ENCODE results near the gene ARF3. TPM values are rescaled to one million over a fixed set of nuclear protein-coding genes. Genes with fewer than 3 reads are reported as not detected.

Gene ARF3
- polyA plus RNA-seq, 3 donors = 56.5 to 88.5 (median 58.4) TPM

DNA sequence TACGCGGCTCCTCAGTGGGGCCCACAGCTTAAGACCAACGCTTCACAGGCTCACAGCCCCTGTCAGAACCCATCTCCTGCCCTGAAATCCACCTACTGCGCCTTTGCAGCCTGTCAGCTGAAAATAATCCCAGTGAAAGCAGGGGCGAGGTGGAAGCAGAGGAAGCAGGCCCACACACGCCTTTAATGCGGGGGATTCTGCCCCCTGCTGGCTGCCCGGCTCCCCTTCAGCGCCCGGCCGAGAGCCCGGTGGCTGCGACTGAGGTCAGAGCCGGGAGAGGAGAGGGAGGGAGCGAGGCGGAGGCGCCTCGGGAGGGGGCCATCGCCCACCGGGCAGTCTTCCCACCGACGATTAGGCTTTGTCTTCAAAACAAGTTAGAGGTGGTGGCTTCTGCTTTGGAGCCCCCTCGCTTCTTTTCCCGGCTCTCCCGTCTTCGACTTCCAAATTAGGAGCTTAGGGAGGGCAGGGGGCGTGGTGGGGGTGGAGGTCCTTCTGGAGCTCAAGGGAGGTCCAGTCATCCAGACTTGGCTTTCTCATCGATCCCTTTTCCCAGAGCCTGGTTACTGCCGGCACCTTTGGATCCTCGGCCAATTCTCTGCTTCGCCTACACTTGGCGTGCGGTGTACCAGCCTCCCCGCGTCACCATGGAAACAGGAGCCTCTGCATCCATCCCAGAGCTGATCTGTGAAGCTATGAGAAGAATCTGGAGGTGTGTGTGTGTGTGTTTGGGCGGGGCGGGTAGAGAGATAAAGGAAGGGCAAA lies 66.4 kb downstream of the ARF3 start:
- Mint-ChIP-seq H3K9me3 (peaks cover 0 to 2% (median 0%) of the 10 kb centered on the region in 7 donors), H3K27ac (no peak overlapping the region), H3K4me3 (peak overlapping the region in 1 of 2 donors; percentile 60), H3K27me3 (ENCODE audit: low read depth in 3 of 3) (peaks cover 24 to 40% (median 29%) of the 10 kb centered on the region in 3 donors), H3K4me1 (peaks cover 6% of the 10 kb centered on the region), H3K36me3 (peaks cover 0 to 2% of the 10 kb centered on the region in 2 donors)
- Histone ChIP-seq H4K20me1 (ENCODE audit: insufficient read depth, low read length) (no peaks in the 10 kb centered on the region), H3K36me3 (replicated peaks in 1 of 2; ENCODE audit: control insufficient read depth in 1 of 2, insufficient read depth in 2 of 2, low read length in 2 of 2) (no peaks in the 10 kb centered on the region), H3K79me2 (ENCODE audit: insufficient read depth, low read length) (no peaks in the 10 kb centered on the region), H2AFZ (ENCODE audit: insufficient read depth, low read depth, low read length, poor library complexity, severe bottlenecking) (peak overlapping the region; percentile 59), H3K4me3 (replicated peaks in 1 of 3; ENCODE audit: low read depth in 2 of 3, low read length in 3 of 3) (no peak overlapping the region), H3K4me1 (ENCODE audit: control insufficient read depth in 1 of 2, insufficient read depth in 2 of 2, low read length in 2 of 2) (peaks cover 6 to 7% of the 10 kb centered on the region in 2 donors), H3K9me3 (replicated peaks in 1 of 2; ENCODE audit: control insufficient read depth in 1 of 2, insufficient read depth in 1 of 2, low read length in 2 of 2) (no peaks in the 10 kb centered on the region), H3K27me3 (ENCODE audit: control insufficient read depth in 2 of 2, insufficient read depth in 2 of 2, low read length in 2 of 2) (peaks cover 7 to 20% of the 10 kb centered on the region in 2 donors), H3K27ac (ENCODE audit: low read depth in 1 of 2, low read length in 2 of 2) (no peak overlapping the region), H3K9ac (ENCODE audit: insufficient read depth, low read length, poor library complexity, severe bottlenecking) (no peak overlapping the region), H3K4me2 (replicated peaks; ENCODE audit: extremely low read depth, low read length, poor library complexity, severe bottlenecking) (no peak overlapping the region)
- TF ChIP-seq, protein P1, sequence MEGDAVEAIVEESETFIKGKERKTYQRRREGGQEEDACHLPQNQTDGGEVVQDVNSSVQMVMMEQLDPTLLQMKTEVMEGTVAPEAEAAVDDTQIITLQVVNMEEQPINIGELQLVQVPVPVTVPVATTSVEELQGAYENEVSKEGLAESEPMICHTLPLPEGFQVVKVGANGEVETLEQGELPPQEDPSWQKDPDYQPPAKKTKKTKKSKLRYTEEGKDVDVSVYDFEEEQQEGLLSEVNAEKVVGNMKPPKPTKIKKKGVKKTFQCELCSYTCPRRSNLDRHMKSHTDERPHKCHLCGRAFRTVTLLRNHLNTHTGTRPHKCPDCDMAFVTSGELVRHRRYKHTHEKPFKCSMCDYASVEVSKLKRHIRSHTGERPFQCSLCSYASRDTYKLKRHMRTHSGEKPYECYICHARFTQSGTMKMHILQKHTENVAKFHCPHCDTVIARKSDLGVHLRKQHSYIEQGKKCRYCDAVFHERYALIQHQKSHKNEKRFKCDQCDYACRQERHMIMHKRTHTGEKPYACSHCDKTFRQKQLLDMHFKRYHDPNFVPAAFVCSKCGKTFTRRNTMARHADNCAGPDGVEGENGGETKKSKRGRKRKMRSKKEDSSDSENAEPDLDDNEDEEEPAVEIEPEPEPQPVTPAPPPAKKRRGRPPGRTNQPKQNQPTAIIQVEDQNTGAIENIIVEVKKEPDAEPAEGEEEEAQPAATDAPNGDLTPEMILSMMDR (IDR thresholded peaks at IDR 0.05) = peak; percentile 91
- DNase-seq = peak; percentile 41 to 64 (median 53)
- 12% methylated on average over 21 of the region's 37 CpGs for WGBS (ENCODE audit: insufficient coverage)
- intact Hi-C loops (cut with micrococcal nuclease) = loop anchor here (1.0 to 2.0 kb wide), 2 partner anchors 36 to 38 kb away; no protein-coding TSS in a partner anchor

DNA sequence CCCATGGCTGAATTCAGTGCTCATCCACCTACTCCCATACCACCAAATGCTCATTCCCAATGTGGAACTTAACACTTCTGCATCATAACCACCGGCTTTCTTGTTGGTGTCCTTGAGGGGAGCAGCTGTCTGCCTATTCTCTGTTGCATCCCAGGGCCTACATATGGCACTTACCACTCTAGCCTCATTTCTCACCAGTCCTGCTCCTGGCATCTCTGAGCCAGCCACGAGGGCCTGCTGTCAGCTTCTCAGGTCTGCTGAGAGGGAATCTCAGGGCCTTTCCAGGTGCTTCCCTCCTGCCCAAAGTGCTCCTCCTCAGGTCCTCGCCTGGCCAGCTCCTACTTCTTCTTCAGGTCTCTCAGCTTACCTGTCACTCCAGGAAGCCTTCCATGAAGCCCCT lies 67.6 kb downstream of the ARF3 start:
- Histone ChIP-seq H3K27ac (ENCODE audit: low read depth in 1 of 2, low read length in 2 of 2) (no peak overlapping the region), H3K4me2 (replicated peaks; ENCODE audit: extremely low read depth, low read length, poor library complexity, severe bottlenecking) (no peak overlapping the region), H3K36me3 (replicated peaks in 1 of 2; ENCODE audit: control insufficient read depth in 1 of 2, insufficient read depth in 2 of 2, low read length in 2 of 2) (no peaks in the 10 kb centered on the region), H3K79me2 (ENCODE audit: insufficient read depth, low read length) (no peaks in the 10 kb centered on the region), H3K9me3 (replicated peaks in 1 of 2; ENCODE audit: control insufficient read depth in 1 of 2, insufficient read depth in 1 of 2, low read length in 2 of 2) (no peaks in the 10 kb centered on the region), H4K20me1 (ENCODE audit: insufficient read depth, low read length) (no peaks in the 10 kb centered on the region), H3K9ac (ENCODE audit: insufficient read depth, low read length, poor library complexity, severe bottlenecking) (no peak overlapping the region), H3K4me3 (replicated peaks in 1 of 3; ENCODE audit: low read depth in 2 of 3, low read length in 3 of 3) (no peak overlapping the region), H2AFZ (ENCODE audit: insufficient read depth, low read depth, low read length, poor library complexity, severe bottlenecking) (no peak overlapping the region), H3K4me1 (ENCODE audit: control insufficient read depth in 1 of 2, insufficient read depth in 2 of 2, low read length in 2 of 2) (peaks cover 6 to 7% of the 10 kb centered on the region in 2 donors), H3K27me3 (ENCODE audit: control insufficient read depth in 2 of 2, insufficient read depth in 2 of 2, low read length in 2 of 2) (peaks cover 7 to 20% of the 10 kb centered on the region in 2 donors)
- H3K4me1 Mint-ChIP-seq = peaks cover 6% of the 10 kb centered on the region
- WGBS (ENCODE audit: insufficient coverage) = 92% methylated on average over 3 of the region's 3 CpGs
- no peak overlapping the region for H3K4me3 Mint-ChIP-seq
- TF ChIP-seq, protein P1 (IDR thresholded peaks at IDR 0.05) = no peak
- H3K36me3 Mint-ChIP-seq = peaks cover 0 to 2% of the 10 kb centered on the region in 2 donors
- H3K27me3 Mint-ChIP-seq (ENCODE audit: low read depth in 3 of 3) = peaks cover 25 to 41% (median 29%) of the 10 kb centered on the region in 3 donors
- H3K9me3 Mint-ChIP-seq = peaks cover 0 to 3% (median 0%) of the 10 kb centered on the region in 7 donors
- DNase-seq = no peak
- intact Hi-C loops (cut with micrococcal nuclease) = loop anchor here (1.0 to 2.0 kb wide), 2 partner anchors 35 to 36 kb away; no protein-coding TSS in a partner anchor
- no peak overlapping the region for H3K27ac Mint-ChIP-seq

Small RNA genes lying within 50 kb of the gene (small RNA-seq; reads per million reads assigned to genes)
- gene AC073610.1 (ENCODE audit: insufficient read length, low read depth) (not detected), gene RNU6-600P (ENCODE audit: insufficient read length, low read depth) (not detected), gene RNU6-940P (ENCODE audit: insufficient read length, low read depth) (not detected)

Other genes with a start within 250 kb of the ARF3 start
- gene CCNT1, start 240.8 kb downstream of the ARF3 start, polyA plus RNA-seq = 1 to 10 TPM; 2.3 to 8.3 (median 4.4) TPM
- gene ADCY6, start 168.4 kb downstream of the ARF3 start, polyA plus RNA-seq = under 1 TPM in 2 of 3 donors, not detected in 1; 0.03 to 0.29 TPM
- 1 to 10 TPM in 2 of 3 donors, under 1 TPM in 1; 0.84 to 6.3 (median 1.5) TPM for gene CACNB3, start 139.0 kb downstream of the ARF3 start, polyA plus RNA-seq
- gene DDX23, start 105.3 kb downstream of the ARF3 start, polyA plus RNA-seq = 10 to 100 TPM; 21.4 to 63.8 (median 28.4) TPM
- gene RND1, start 91.6 kb downstream of the ARF3 start, polyA plus RNA-seq = under 1 TPM in 2 of 3 donors, not detected in 1; 0.40 to 0.49 TPM
- 10 to 100 TPM in 1 of 3 donors, 1 to 10 TPM in 2; 1.5 to 15.2 (median 2.2) TPM for gene FKBP11, start 32.0 kb downstream of the ARF3 start, polyA plus RNA-seq
- under 1 TPM in 1 of 3 donors, not detected in 2; 0.23 TPM for gene WNT10B, start 14.2 kb upstream of the ARF3 start, polyA plus RNA-seq
- gene WNT1, start 20.8 kb upstream of the ARF3 start, polyA plus RNA-seq = under 1 TPM in 1 of 3 donors, not detected in 2; 0.33 TPM
- gene DDN, start 41.9 kb upstream of the ARF3 start, polyA plus RNA-seq = under 1 TPM in 1 of 3 donors, not detected in 2; 0.27 TPM
- 10 to 100 TPM; 35.9 to 58.9 (median 50.1) TPM for gene PRKAG1, start 61.3 kb upstream of the ARF3 start, polyA plus RNA-seq
- 10 to 100 TPM in 1 of 3 donors, 1 to 10 TPM in 2; 1.2 to 66.9 (median 2.7) TPM for gene KMT2D, start 103.3 kb upstream of the ARF3 start, polyA plus RNA-seq
- gene RHEBL1, start 112.5 kb upstream of the ARF3 start, polyA plus RNA-seq = under 1 TPM; 0.17 to 0.96 (median 0.50) TPM
- gene DHH, start 137.3 kb upstream of the ARF3 start, polyA plus RNA-seq = not detected
- 100 to 1,000 TPM in 1 of 3 donors, 10 to 100 TPM in 2; 22.0 to 104 (median 25.9) TPM for gene LMBR1L, start 153.4 kb upstream of the ARF3 start, polyA plus RNA-seq
- 100 to 1,000 TPM; 481 to 538 (median 528) TPM for gene TUBA1B, start 173.9 kb upstream of the ARF3 start, polyA plus RNA-seq
- gene TUBA1A, start 231.6 kb upstream of the ARF3 start, polyA plus RNA-seq = 1,000 to 10,000 TPM in 1 of 3 donors, 100 to 1,000 TPM in 2; 859 to 1,779 (median 946) TPM